ENCODE results near the gene LCN15.

DNA sequence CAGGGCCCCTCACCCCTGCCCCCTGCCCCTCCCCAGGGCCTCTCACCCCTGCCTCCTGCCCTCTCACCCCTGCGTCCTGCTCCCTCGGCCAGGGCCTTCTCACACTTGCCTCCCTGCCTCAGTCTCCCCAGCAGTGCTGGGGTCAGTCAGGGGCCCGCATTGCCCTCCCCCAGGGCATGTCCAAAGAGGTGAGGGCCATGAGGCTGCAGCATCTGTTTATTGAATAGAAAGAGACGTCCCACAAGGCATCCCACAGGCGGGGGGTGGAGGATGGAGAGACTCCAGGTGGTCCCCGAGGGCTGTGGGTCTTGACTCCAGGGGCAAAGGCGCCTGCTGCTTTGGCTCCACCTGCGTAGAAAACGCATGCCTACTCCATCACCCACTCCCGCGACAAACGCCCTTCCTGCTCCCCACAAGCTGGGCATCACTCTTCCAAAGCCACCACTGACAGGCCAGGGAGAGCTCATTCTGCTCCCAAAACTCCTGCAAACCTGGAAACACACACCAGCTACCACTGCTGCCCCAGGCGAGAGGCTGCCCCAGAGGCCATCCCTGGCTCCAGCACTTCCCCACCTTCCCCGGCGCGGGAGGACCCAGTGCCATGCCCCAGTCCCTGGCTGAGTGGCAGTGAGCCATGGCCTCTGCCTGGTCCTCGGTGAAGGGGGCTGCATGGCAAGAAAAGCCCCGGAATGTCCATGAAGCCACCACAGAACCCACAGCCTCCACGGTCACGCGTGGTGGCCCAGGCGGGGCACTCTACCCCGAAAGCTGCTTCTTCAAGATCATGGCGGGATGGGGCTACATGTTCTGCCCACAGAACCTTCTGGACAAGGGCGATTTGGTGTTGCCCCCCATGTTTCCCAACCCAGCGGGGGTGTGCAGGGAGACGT lies 4.6 kb downstream of the LCN15 start:
- TF ChIP-seq POLR2AphosphoS5 (IDR thresholded peaks at IDR 0.05) (no peak), POLR2A (IDR thresholded peaks at IDR 0.05) (no peak)
